ENCODE results near the gene ZSCAN16. TPM values are rescaled to one million over a fixed set of nuclear protein-coding genes. Genes with fewer than 3 reads are reported as not detected.

The ZSCAN16 gene
- total and polyA plus RNA-seq, 2 of the 13 experiments (the other 11 are each of a cell fraction or from before 2014, with no cell fraction given): 5.7 to 12.7 TPM

DNA sequence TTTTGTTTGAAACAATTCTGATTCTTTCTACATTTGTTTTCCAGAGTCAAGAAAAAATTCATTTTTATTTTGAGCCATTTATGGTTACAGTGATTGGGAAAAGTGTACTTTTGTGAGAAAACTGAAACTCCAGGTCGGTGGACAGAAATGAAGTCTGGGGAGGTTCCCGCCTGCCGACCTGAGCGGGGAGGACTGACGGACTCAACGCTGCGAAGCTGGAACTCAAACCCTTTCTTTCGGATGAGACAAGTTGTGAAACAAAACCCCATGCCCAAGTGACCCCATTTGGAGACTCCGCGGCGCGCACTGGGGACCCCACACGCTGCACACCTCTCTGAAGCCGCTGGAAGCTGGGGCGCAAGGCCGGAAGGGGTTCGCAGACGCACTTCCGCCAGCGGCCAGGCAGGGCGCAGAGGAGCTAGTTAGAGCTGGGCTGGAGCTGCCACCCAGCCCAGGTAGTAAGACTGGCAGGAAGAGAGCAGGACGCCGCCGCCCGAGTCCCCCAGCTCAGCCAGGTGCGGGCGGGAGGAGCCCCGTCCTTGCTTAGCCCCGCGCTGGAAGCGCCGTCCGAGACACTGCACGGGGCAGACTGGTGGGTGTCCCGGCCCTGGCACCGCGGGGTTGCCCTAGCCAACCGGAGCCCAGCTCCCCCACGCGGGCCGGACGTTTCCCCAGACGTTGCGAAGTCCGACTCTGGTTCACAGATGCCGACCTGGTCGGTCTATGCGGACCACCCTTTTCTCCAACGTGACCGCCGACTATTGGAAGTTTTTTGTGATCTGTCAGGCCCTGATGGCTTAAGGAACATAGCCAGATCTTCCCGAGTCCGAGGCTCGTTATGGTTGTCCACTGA, 19.8 kb upstream of the ZSCAN16 start (continued):
- TF ChIP-seq ZNF33A (CRISPR knock-in tag; IDR thresholded peaks at IDR 0.05; ENCODE audit: borderline replicate concordance) (peak; percentile 95), HNRNPLL (IDR thresholded peaks at IDR 0.05; ENCODE audit: low read depth, low read length, poor library complexity, severe bottlenecking) (peak; percentile 86), MED13 (CRISPR knock-in tag; IDR thresholded peaks at IDR 0.05) (peak; percentile 77), SAP130 (CRISPR knock-in tag; IDR thresholded peaks at IDR 0.05; ENCODE audit: low read depth) (peak; percentile 87), SOX6 (IDR thresholded peaks at IDR 0.05) (no peak), SOX6 (CRISPR knock-in tag; IDR thresholded peaks at IDR 0.05) (peak; percentile 71), NCOR1 (IDR thresholded peaks at IDR 0.05; ENCODE audit: borderline replicate concordance, low read length) (no peak), KDM5B (CRISPR knock-in tag; IDR thresholded peaks at IDR 0.05; ENCODE audit: borderline replicate concordance) (peak; percentile 99)
- TF ChIP-seq, protein P1, sequence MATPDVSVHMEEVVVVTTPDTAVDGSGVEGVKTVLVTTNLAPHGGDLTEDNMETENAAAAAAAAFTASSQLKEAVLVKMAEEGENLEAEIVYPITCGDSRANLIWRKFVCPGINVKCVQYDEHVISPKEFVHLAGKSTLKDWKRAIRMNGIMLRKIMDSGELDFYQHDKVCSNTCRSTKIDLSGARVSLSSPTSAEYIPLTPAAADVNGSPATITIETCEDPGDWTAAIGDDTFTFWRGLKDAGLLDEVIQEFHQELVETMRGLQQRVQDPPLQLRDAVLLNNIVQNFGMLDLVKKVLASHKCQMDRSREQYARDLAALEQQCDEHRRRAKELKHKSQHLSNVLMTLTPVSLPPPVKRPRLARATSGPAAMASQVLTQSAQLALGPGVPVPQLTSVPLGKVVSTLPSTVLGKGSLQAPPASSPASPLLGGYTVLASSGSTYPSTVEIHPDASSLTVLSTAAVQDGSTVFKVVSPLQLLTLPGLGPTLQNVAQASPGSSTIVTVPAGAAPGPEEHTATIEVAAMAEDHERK (CRISPR knock-in tag; IDR thresholded peaks at IDR 0.05; ENCODE audit: low read depth): 0 out of 2 replicates have a peak, but pooled peaks have one; percentile 6
- TF ChIP-seq, protein P2, sequence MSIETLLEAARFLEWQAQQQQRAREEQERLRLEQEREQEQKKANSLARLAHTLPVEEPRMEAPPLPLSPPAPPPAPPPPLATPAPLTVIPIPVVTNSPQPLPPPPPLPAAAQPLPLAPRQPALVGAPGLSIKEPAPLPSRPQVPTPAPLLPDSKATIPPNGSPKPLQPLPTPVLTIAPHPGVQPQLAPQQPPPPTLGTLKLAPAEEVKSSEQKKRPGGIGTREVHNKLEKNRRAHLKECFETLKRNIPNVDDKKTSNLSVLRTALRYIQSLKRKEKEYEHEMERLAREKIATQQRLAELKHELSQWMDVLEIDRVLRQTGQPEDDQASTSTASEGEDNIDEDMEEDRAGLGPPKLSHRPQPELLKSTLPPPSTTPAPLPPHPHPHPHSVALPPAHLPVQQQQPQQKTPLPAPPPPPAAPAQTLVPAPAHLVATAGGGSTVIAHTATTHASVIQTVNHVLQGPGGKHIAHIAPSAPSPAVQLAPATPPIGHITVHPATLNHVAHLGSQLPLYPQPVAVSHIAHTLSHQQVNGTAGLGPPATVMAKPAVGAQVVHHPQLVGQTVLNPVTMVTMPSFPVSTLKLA (IDR thresholded peaks at IDR 0.05): no peak
- TF ChIP-seq, protein P3, sequence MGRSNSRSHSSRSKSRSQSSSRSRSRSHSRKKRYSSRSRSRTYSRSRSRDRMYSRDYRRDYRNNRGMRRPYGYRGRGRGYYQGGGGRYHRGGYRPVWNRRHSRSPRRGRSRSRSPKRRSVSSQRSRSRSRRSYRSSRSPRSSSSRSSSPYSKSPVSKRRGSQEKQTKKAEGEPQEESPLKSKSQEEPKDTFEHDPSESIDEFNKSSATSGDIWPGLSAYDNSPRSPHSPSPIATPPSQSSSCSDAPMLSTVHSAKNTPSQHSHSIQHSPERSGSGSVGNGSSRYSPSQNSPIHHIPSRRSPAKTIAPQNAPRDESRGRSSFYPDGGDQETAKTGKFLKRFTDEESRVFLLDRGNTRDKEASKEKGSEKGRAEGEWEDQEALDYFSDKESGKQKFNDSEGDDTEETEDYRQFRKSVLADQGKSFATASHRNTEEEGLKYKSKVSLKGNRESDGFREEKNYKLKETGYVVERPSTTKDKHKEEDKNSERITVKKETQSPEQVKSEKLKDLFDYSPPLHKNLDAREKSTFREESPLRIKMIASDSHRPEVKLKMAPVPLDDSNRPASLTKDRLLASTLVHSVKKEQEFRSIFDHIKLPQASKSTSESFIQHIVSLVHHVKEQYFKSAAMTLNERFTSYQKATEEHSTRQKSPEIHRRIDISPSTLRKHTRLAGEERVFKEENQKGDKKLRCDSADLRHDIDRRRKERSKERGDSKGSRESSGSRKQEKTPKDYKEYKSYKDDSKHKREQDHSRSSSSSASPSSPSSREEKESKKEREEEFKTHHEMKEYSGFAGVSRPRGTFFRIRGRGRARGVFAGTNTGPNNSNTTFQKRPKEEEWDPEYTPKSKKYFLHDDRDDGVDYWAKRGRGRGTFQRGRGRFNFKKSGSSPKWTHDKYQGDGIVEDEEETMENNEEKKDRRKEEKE (IDR thresholded peaks at IDR 0.05): no peak
- TF ChIP-seq, protein P4, sequence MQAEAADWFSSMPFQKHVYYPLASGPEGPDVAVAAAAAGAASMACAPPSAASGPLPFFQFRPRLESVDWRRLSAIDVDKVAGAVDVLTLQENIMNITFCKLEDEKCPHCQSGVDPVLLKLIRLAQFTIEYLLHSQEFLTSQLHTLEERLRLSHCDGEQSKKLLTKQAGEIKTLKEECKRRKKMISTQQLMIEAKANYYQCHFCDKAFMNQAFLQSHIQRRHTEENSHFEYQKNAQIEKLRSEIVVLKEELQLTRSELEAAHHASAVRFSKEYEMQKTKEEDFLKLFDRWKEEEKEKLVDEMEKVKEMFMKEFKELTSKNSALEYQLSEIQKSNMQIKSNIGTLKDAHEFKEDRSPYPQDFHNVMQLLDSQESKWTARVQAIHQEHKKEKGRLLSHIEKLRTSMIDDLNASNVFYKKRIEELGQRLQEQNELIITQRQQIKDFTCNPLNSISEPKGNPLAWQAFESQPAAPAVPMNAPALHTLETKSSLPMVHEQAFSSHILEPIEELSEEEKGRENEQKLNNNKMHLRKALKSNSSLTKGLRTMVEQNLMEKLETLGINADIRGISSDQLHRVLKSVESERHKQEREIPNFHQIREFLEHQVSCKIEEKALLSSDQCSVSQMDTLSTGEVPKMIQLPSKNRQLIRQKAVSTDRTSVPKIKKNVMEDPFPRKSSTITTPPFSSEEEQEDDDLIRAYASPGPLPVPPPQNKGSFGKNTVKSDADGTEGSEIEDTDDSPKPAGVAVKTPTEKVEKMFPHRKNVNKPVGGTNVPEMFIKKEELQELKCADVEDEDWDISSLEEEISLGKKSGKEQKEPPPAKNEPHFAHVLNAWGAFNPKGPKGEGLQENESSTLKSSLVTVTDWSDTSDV (CRISPR knock-in tag; IDR thresholded peaks at IDR 0.05): no peak; the same call in 1 of the 2 replicates
- TF ChIP-seq, protein P5, sequence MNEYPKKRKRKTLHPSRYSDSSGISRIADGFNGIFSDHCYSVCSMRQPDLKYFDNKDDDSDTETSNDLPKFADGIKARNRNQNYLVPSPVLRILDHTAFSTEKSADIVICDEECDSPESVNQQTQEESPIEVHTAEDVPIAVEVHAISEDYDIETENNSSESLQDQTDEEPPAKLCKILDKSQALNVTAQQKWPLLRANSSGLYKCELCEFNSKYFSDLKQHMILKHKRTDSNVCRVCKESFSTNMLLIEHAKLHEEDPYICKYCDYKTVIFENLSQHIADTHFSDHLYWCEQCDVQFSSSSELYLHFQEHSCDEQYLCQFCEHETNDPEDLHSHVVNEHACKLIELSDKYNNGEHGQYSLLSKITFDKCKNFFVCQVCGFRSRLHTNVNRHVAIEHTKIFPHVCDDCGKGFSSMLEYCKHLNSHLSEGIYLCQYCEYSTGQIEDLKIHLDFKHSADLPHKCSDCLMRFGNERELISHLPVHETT (CRISPR knock-in tag; conservative IDR thresholded peaks at IDR 0.05): no peak
- TF ChIP-seq, protein P6, sequence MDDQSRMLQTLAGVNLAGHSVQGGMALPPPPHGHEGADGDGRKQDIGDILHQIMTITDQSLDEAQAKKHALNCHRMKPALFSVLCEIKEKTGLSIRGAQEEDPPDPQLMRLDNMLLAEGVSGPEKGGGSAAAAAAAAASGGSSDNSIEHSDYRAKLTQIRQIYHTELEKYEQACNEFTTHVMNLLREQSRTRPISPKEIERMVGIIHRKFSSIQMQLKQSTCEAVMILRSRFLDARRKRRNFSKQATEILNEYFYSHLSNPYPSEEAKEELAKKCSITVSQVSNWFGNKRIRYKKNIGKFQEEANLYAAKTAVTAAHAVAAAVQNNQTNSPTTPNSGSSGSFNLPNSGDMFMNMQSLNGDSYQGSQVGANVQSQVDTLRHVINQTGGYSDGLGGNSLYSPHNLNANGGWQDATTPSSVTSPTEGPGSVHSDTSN (CRISPR knock-in tag; IDR thresholded peaks at IDR 0.05; ENCODE audit: borderline replicate concordance): peak; percentile 55; the same call in 1 of the 2 replicates
- TF ChIP-seq, protein P7, sequence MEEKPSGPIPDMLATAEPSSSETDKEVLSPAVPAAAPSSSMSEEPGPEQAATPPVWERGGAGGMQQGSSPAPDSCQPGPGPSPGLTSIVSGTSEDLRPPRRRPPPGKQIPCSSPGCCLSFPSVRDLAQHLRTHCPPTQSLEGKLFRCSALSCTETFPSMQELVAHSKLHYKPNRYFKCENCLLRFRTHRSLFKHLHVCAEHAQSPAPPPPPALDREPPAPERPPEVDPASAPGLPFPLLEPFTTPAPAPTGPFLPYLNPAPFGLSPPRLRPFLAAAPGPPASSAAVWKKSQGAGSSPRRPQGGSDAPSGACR (CRISPR knock-in tag; IDR thresholded peaks at IDR 0.05): peak; percentile 83; the same call in 1 of the 2 replicates
